Loucy (cell line): Measurements from ENCODE around the gene C1orf94.

Source experiments
- CTCF ChIP-seq: fragments of 200-600 bp; sonication (generic); conservative IDR thresholded peaks from 2 replicates; pipeline ENCODE4 v1.5.1; 2014; ENCODE audit warnings: mild to moderate bottlenecking, antibody characterized with exemption, low read length
- EZH2phosphoT487 ChIP-seq: fragments of 200-600 bp; IDR thresholded peaks from 2 replicates; pipeline ENCODE4 v1.6.1; 2018; ENCODE audit warnings: antibody characterized with exemption, mild to moderate bottlenecking, moderate library complexity, borderline replicate concordance

GRCh38 chr1:34199927-34200326, 23.2 kb downstream of the C1orf94 start:
- TF ChIP-seq CTCF: no peak
- no peak for TF ChIP-seq EZH2phosphoT487
